Measurements from ENCODE around the gene DCAF15. TPM values are rescaled to one million over a fixed set of nuclear protein-coding genes. Genes with fewer than 3 reads are reported as not detected.

DCAF15 gene
- total and polyA plus RNA-seq, 2 donors (not counting 3 experiments of a cell fraction or from before 2014, with no cell fraction given) = 41.9 to 42.4 TPM

- no peak for FAIRE-seq
- Histone ChIP-seq H3K27me3 (ENCODE audit: control insufficient read depth in 2 of 2, insufficient read depth in 2 of 2, low read length in 2 of 2) (no peaks in the 10 kb centered on the region), H3K4me3 (replicated peaks in 1 of 3; ENCODE audit: insufficient read depth in 1 of 3, low read depth in 1 of 3, low read length in 3 of 3) (no peak overlapping the region), H3K9ac (replicated peaks; ENCODE audit: extremely low read depth, insufficient read depth, low read length) (no peak overlapping the region), H3K4me2 (ENCODE audit: insufficient read depth, low read length) (no peak overlapping the region), H3K4me1 (ENCODE audit: control insufficient read depth, extremely low read depth, insufficient read depth, low read length) (peaks cover 10% of the 10 kb centered on the region), H2AFZ (ENCODE audit: low read depth, low read length) (no peak overlapping the region), H3K9me3 (replicated peaks; ENCODE audit: control insufficient read depth, insufficient read depth, low read length) (no peaks in the 10 kb centered on the region), H3K79me2 (ENCODE audit: control insufficient read depth, insufficient read depth, low read length) (peaks cover 20% of the 10 kb centered on the region), H3K9me1 (replicated peaks; ENCODE audit: control insufficient read depth, extremely low read depth, insufficient read depth, low read length) (no peaks in the 10 kb centered on the region), H3K27ac (ENCODE audit: insufficient read depth, low read depth, low read length) (no peak overlapping the region), H3K36me3 (ENCODE audit: control insufficient read depth in 2 of 2, extremely low read depth in 1 of 2, insufficient read depth in 2 of 2, low read length in 2 of 2) (peaks cover 17 to 31% of the 10 kb centered on the region in 2 experiments), H4K20me1 (replicated peaks; ENCODE audit: control insufficient read depth, extremely low read depth, insufficient read depth, low read length) (no peaks in the 10 kb centered on the region)
- DNase-seq (ENCODE audit: low read depth, low spot score) = no peak
- no TSS peak for BruUV-seq (replicated peaks)
- TF ChIP-seq POLR2A (IDR thresholded peaks at IDR 0.05; ENCODE audit: low read depth, low read length) (no peak), EZH2 (IDR thresholded peaks at IDR 0.05; ENCODE audit: borderline replicate concordance, low read depth, low read length, severe bottlenecking) (no peak), GATA2 (IDR thresholded peaks at IDR 0.05; ENCODE audit: insufficient read depth, insufficient read length, low read depth, low read length) (no peak), FOS (IDR thresholded peaks at IDR 0.05; ENCODE audit: borderline replicate concordance, insufficient read depth, low read length) (no peak), CTCF (IDR thresholded peaks at IDR 0.05; ENCODE audit: extremely low read depth in 1 of 2, insufficient read depth in 1 of 2, low read depth in 1 of 2, low read length in 2 of 2) (no peak), MYC (IDR thresholded peaks at IDR 0.05; ENCODE audit: low read depth, low read length) (no peak), MAX (IDR thresholded peaks at IDR 0.05; ENCODE audit: insufficient read depth, insufficient read length) (no peak), POLR2AphosphoS5 (IDR thresholded peaks at IDR 0.05; ENCODE audit: insufficient read depth, low read depth, low read length) (no peak)
- intact Hi-C loops (cut with micrococcal nuclease) (no loop called here), dilution Hi-C loops (cut with MboI; ENCODE audit: extremely low pct_ligation_motif_present, low sequenced_read_pairs) (no loop called here)
- ChIA-PET POLR2A (interaction anchor here (1.0 kb wide), 1 partner anchor 30 kb away, joined by 3 read pairs; no protein-coding TSS in a partner anchor), CTCF (interaction anchor here (1.2 to 1.3 kb wide), 2 partner anchors 75 to 85 kb away, joined by 3 read pairs; partner anchors contain the start of gene IL27RA)
These were observed 4.7 kb downstream of the DCAF15 start for GRCh38 chr19:13957051-13957450.
